ENCODE measurements around the gene ADAMTSL5.
"Not testable (repeated sequence)": the region's sequence is repeated elsewhere in the genome, so short reads cannot be mapped to it uniquely, and the experiment has no call there.

- not testable (repeated sequence) for TF ChIP-seq POU6F1 (CRISPR knock-in tag; IDR thresholded peaks at IDR 0.05; ENCODE audit: borderline replicate concordance, low read depth); ZFP30 (CRISPR knock-in tag; IDR thresholded peaks at IDR 0.05); TSHZ2 (CRISPR knock-in tag; IDR thresholded peaks at IDR 0.05); ZNF565 (CRISPR knock-in tag; conservative IDR thresholded peaks at IDR 0.05; ENCODE audit: low read depth); OSR1 (CRISPR knock-in tag; IDR thresholded peaks at IDR 0.05); SNAI2 (CRISPR knock-in tag; IDR thresholded peaks at IDR 0.05); PATZ1 (CRISPR knock-in tag; IDR thresholded peaks at IDR 0.05; ENCODE audit: borderline replicate concordance)
These were observed 35.8 kb downstream of the ADAMTSL5 start for GRCh38 chr19:1477056-1477455.
